Testis (tissue), 2 donors: ENCODE results near the gene DLG2.

Experiments used
- POLR2A ChIP-seq: fragments of 450-650 bp; IDR thresholded peaks from one replicate; pipeline ENCODE4 v1.6.1; 2017; ENCODE audit warnings: antibody characterized with exemption, mild to moderate bottlenecking, moderate library complexity
- TF ChIP-seq, protein P1 (sequence below), 3 experiments: fragments of 450-650 bp in 2 of 3; fragments of 200-600 bp in 1 of 3; sonication (generic) in 1 of 3; IDR thresholded peaks; one replicate each; pipeline ENCODE4 v1.5.1; 2016 to 2019; ENCODE audit warnings: antibody characterized with exemption in 3 of 3, mild to moderate bottlenecking in 2 of 3, moderate library complexity in 1 of 3

GRCh38 chr11:83785942-83786341 lies 1841.2 kb downstream of the DLG2 start:
- TF ChIP-seq, protein P1, sequence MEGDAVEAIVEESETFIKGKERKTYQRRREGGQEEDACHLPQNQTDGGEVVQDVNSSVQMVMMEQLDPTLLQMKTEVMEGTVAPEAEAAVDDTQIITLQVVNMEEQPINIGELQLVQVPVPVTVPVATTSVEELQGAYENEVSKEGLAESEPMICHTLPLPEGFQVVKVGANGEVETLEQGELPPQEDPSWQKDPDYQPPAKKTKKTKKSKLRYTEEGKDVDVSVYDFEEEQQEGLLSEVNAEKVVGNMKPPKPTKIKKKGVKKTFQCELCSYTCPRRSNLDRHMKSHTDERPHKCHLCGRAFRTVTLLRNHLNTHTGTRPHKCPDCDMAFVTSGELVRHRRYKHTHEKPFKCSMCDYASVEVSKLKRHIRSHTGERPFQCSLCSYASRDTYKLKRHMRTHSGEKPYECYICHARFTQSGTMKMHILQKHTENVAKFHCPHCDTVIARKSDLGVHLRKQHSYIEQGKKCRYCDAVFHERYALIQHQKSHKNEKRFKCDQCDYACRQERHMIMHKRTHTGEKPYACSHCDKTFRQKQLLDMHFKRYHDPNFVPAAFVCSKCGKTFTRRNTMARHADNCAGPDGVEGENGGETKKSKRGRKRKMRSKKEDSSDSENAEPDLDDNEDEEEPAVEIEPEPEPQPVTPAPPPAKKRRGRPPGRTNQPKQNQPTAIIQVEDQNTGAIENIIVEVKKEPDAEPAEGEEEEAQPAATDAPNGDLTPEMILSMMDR (IDR thresholded peaks at IDR 0.05) = no peak
- no peak for TF ChIP-seq POLR2A
